GM18499 (cell line): ENCODE data around the gene TAB2.

ENCODE experiments used
- ATAC-seq: cut with Tn5 transposase; IDR thresholded peaks from one replicate; pipeline ENCODE4 v1.9.1; 2021; ENCODE audit warnings: moderate number of reproducible peaks; ENCODE audit not compliant: insufficient read depth, unreplicated experiment

TAB2 gene

GRCh38 chr6:149403534-149403933 is 86.0 kb downstream of the TAB2 start:
- ATAC-seq: no peak

- no peak for ATAC-seq
Measured at GRCh38 chr6:149405823-149406765, 88.6 kb downstream of the TAB2 start.

- ATAC-seq: no peak
Measured at GRCh38 chr6:149409617-149410016, 92.1 kb downstream of the TAB2 start.

- ATAC-seq: no peak
Measured at GRCh38 chr6:149410557-149410956, 93.0 kb downstream of the TAB2 start.

- ATAC-seq: no peak
Measured at GRCh38 chr6:149414009-149414408, 96.5 kb downstream of the TAB2 start.

GRCh38 chr6:149414821-149415220 is 97.3 kb downstream of the TAB2 start:
- no peak for ATAC-seq

GRCh38 chr6:149419696-149420404 is 102.3 kb downstream of the TAB2 start:
- no peak for ATAC-seq

- no peak for ATAC-seq
Measured at GRCh38 chr6:149421132-149421531, 103.6 kb downstream of the TAB2 start.

- no peak for ATAC-seq
Measured at GRCh38 chr6:149422581-149422980, 105.1 kb downstream of the TAB2 start.

- no peak for ATAC-seq
Measured at GRCh38 chr6:149423964-149424440, 106.5 kb downstream of the TAB2 start.

GRCh38 chr6:149425224-149425623 is 107.7 kb downstream of the TAB2 start:
- no peak for ATAC-seq

- no peak for ATAC-seq
Measured at GRCh38 chr6:149425754-149426153, 108.2 kb downstream of the TAB2 start.

GRCh38 chr6:149428606-149429005 is 111.1 kb downstream of the TAB2 start:
- no peak for ATAC-seq

GRCh38 chr6:149429427-149430360 is 112.2 kb downstream of the TAB2 start:
- ATAC-seq: no peak

GRCh38 chr6:149431905-149432775 is 114.6 kb downstream of the TAB2 start:
- peak; percentile 67 for ATAC-seq

GRCh38 chr6:149433405-149433804 is 115.9 kb downstream of the TAB2 start:
- ATAC-seq: no peak

GRCh38 chr6:149433881-149434280 is 116.4 kb downstream of the TAB2 start:
- ATAC-seq: no peak

- ATAC-seq: no peak
Measured at GRCh38 chr6:149435919-149436586, 118.5 kb downstream of the TAB2 start.

GRCh38 chr6:149436647-149437046 is 119.1 kb downstream of the TAB2 start:
- ATAC-seq: no peak
